GM12873 (cell line): ENCODE results near the gene KCNAB1.

Experiments used
- TF ChIP-seq, protein P1 (sequence below): IDR thresholded peaks from 2 replicates; pipeline ENCODE4 v1.5.1; 2012; ENCODE audit warnings: low read depth, mild to moderate bottlenecking, moderate library complexity, low read length, control low read depth; ENCODE audit not compliant: insufficient read depth; ENCODE audit errors: missing control alignments

KCNAB1 gene

DNA sequence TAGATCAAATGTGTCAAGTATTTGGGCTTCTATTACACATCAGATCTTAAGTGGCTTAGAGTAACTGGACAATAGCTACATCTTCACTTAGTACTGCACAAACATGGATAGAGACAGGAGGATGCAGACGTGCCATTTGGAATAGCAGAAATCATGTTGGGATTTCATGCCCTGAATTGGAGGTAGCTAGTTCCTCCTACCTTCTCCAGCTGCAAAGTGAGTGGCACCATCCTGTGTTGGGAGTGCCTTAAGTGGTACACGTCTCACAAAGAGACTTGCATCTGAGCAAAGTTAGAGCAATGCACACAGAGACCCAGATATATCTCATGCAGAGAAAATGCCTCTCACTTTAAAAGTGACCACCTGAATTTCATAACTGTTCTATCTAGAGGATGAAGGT lies 298.1 kb downstream of the KCNAB1 start:
- TF ChIP-seq, protein P1, sequence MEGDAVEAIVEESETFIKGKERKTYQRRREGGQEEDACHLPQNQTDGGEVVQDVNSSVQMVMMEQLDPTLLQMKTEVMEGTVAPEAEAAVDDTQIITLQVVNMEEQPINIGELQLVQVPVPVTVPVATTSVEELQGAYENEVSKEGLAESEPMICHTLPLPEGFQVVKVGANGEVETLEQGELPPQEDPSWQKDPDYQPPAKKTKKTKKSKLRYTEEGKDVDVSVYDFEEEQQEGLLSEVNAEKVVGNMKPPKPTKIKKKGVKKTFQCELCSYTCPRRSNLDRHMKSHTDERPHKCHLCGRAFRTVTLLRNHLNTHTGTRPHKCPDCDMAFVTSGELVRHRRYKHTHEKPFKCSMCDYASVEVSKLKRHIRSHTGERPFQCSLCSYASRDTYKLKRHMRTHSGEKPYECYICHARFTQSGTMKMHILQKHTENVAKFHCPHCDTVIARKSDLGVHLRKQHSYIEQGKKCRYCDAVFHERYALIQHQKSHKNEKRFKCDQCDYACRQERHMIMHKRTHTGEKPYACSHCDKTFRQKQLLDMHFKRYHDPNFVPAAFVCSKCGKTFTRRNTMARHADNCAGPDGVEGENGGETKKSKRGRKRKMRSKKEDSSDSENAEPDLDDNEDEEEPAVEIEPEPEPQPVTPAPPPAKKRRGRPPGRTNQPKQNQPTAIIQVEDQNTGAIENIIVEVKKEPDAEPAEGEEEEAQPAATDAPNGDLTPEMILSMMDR: no peak

DNA sequence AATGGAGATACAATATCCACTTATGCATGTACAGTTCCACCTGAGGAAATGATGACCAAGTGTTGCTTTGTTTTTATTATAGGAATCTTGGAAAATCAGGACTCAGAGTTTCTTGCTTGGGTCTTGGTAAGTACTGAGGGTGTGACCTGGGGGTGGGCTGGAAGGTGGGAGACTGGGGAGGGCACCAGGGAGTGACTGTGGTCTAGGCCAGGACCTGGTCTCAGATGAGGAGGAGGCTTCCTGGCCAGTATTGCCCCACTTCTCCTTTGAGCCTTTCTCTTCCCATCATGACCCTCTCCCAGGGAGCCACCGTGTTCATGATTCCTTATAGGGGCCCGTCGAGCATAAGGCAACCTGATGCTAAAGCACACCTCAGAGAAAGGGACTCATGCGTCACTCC lies 301.2 kb downstream of the KCNAB1 start:
- TF ChIP-seq, protein P1: no peak

DNA sequence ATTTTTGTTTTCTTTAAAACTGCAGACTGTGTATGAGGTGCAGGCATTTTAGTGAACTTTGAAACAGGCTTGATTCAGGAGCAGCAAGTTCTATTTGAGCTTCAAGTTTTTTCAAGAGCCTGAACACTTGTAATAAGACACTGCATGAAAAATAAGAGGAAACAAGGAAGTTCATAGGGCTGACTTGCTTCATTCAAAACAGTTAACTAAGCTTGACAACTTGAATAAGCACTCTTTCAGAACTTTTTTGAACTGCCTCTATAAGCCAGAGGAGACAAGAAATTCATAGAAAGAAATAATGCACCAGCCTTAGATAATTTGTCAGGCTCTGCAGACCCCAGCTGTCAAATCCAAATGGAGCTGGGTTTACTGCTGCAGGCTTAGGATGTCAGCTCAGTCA lies 304.4 kb downstream of the KCNAB1 start:
- TF ChIP-seq, protein P1: no peak

DNA sequence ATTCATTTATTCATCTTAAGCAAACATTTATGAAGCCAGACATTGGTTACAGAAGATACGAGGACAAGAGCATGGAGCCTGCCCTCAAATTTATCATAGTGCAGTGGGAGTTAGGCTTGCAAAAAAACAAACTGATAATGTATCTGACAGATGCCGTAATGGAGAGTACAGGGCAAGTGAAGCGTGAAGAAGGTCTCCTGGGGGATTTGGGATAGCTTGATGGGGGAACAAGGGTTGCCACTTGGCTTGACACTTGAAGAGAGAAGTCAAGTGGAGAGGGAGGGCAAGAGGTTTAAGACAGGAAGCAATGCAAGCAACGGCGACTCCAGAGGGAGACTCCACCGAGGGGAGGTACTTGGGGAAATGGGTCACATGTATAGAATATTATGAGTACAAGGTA lies 305.3 kb downstream of the KCNAB1 start:
- TF ChIP-seq, protein P1: no peak

DNA sequence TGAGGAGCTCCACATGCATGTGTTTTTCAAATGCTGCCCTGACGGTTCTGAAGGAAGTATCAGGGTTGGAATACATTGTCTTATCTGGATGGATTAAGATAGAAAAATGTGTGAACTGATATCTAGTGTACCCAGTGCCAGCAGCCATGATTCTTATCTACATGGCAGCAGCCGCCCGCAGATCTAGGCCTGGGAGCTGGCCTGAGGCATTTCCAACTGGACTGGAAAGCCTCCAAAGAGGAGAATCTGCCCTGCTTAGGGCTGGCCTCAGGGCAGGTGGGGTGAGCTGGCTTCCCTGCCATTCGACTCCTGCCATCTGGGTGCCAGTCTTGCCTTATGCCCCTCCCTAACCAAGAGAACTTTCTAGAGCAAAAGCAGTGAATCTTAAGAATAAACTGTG lies 308.7 kb downstream of the KCNAB1 start:
- TF ChIP-seq, protein P1: no peak

DNA sequence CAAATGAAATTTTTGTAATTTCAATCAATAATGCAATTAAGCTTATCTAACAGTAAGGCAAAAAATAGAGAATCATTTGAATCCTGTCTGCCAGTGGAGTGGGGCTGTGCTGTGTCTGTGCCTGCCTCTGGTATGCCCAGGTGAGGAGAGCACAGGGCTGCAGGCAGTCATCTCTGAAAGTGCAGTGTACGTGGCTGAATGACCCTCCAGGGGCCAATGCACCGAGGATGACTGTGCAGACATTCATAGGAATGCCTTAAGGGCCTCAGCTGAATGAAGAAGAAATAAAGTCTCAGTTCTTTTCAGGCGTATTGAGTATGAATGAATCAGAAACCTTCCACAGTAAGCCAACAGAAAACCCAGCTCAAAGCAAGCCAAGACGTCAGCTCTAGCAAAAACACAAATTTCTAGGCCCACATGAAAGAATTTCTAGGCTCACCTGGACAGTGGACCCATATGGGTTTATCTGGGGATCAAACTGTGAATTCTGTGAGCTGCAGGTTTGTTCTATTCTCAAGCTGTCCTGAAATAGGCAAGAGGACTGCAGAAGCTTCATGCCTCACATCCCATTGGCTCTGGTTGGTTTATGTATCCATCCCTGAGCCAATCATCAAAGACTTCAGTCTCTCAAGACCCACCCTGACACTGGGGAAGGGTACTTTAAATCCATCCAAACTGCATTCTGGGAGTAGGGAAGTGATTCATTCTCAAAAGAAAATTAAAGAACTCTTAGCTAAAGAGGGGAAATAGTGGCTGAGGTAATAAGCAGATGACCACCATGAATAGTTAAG lies 311.2 kb downstream of the KCNAB1 start:
- TF ChIP-seq, protein P1: no peak

DNA sequence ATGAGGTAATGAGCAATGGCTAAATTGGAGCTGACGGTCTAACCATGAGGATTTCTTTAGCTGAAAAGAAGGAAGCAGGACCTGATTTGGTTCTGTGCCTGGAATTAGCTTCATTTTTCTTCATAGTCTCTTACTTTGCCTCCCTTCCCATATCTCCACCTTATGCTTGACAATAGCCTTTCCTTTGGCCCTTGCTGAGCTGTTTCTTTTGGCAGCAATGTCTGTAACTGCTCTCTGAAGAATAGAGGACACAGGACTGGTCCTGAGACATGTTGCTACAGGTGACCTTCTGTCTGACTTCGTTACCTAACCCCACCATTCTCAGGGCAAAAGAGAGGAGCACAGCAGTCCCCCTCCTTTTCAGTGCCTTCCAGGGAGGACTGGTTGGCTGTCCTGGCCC lies 312.2 kb downstream of the KCNAB1 start:
- TF ChIP-seq, protein P1: no peak
